ENCODE results near the gene ADGRB2.

ADGRB2 gene

DNA sequence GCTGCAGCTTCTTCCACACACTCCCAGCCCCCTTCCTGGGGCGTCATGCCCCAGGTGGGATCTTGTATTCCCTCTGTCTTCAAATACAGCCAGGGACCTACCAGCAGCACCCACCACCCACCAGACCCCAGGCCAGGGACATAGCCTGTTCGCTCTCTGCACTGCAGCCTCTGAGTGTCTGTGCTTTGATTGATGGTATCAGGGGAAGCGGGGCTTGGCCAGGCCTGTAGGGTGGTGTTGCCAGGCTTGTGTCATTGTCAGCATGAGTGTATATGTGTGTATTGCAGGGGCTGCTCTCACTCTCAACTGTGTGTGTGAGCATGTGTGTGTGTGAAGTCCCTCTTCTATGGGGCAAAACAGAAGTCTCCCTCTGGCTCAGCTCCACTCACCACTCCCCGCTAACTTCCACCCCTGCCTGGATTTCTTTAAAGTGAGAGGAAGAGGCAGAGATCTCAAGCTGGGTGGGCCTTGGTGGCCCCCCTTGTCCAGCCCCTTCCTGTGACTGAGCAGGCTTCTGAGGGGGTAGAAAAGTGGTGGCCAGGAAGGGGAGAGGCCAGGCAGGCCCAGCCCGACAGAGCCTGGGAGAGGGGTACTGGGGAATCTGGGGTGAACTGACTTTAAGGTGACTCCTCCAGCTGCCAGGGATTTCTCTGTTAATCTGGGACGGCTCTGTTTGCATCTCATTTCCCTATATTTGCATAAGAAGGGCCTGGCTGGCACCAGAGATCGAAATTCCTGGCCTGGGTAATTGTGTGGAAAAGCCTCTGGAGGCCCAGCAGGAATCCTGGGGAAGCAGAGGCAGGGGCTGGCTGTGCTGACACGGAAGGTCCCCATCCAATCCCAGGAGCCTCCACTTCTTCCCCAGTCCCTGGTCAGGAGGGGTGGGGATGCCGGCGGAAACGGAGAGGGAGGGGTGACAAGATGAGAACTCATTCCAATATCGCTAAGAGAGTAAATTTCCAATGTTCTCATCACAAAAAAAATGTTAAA, 18.6 kb upstream of the ADGRB2 start:
- DNase-seq (ENCODE audit: low read depth): no peak

- DNase-seq (ENCODE audit: low read depth): no peak
Measured at GRCh38 chr1:31781756-31782371, 17.7 kb upstream of the ADGRB2 start.

DNA sequence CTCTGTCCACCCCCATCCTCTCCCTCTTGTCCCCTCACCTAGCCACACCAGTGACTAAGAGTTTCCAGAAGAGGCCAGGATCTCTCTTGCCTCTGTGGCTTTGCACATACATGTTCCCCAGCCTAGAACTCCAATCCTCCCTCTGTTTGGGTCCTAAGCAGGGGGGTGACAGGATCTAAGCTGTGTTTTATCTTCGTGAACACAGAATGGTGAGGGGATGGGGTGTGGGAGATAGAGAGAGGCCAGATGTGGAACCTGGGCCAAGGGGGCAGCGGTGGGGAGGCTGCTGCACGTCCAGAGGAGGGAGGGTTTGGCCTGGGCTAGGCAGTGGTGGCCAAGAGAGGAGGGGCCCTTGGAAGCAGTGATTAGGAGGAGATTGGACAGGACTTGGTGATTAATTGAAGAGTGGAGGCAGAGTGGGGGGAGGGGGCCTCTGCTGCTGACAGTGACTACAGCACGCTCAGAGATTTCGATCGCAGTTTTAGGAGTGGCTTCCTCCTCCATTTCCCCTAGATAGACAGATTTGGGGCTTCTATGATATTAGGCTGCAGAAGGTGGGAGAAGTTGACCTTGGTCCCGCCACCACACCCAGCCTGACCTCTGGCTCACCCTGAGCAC, 17.1 kb upstream of the ADGRB2 start:
- DNase-seq (ENCODE audit: low read depth): no peak

DNA sequence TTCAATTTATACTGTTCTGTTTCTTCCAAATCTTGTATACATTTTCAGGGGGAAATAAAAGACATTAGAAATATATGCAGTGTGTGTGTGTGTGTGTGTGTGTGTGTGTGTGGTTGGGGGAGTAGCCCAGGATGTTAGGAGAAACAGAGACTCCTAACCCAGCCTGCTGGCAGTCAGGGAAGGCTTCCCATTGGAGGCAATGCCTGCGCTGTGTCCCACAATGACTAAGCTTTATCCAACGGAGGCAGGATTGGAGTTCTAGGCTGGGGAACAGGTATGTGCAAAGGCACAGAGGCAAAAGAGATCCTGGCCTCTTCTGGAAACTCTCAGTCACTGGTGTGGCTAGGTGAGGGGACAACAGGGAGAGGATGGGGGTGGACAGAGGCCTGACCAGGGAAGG, 16.5 kb upstream of the ADGRB2 start:
- no peak for DNase-seq (ENCODE audit: low read depth)

GRCh38 chr1:31779687-31780086, 15.5 kb upstream of the ADGRB2 start:
- DNase-seq (ENCODE audit: low read depth): no peak

GRCh38 chr1:31778763-31779488, 14.8 kb upstream of the ADGRB2 start:
- DNase-seq (ENCODE audit: low read depth): no peak

GRCh38 chr1:31776516-31776915, 12.4 kb upstream of the ADGRB2 start:
- DNase-seq (ENCODE audit: low read depth): no peak

DNA sequence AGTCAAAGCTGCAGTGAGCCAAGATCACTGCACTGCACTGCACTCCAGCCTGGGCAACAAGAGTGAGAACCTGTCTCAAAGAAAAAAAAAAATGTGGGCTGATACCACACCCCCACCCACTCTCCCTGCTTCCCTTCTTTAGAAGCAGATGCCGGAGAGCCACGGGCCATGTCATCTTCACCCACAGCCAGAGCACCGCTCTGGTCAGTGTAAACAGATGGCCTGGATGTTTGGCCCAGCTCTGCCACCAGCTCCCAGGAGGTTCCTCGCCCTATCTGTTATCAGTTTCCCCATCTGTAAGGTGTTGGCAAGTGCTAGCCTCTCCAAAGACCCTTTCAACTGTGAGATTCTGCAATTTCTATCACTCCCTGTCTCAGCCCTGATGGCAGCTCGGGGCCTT, 11.9 kb upstream of the ADGRB2 start:
- DNase-seq (ENCODE audit: low read depth): no peak

DNA sequence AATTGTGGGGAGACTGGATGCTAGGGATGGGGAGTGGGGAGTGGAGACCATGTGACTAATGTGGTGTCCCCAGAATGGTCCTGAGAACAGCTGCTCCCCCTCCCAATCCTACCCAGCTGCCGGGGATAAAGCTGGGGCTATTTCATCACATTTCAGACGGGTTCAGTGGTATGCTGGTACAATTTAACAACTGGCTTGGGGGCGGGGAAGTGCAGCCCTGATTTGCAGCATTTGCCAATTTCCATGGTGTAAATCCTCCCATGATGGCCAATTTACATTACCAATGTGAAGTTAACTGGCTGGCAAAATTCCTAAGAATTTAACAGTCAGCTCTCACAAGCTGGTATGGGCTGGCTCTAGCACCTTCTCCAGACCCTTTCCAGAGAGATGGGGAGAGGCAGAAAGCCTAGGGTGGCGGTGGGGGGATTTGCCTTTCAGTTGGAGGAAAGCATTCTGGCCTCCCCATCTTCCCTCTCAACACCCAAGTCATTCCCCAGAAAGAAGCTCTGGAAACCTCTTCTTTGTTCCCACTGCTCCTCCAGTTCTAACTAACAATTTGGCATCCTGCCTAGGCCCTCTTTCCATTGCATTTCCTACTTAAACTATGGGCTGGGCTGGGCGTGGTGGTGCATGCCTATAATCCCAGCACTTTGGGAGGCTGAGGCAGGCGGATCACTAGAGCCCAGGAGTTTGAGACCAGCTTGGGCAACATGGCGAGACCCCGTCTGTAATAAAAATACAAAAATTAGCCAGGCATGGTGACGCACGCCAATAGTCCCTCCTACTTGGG, 11.3 kb upstream of the ADGRB2 start:
- no peak for DNase-seq (ENCODE audit: low read depth)

DNA sequence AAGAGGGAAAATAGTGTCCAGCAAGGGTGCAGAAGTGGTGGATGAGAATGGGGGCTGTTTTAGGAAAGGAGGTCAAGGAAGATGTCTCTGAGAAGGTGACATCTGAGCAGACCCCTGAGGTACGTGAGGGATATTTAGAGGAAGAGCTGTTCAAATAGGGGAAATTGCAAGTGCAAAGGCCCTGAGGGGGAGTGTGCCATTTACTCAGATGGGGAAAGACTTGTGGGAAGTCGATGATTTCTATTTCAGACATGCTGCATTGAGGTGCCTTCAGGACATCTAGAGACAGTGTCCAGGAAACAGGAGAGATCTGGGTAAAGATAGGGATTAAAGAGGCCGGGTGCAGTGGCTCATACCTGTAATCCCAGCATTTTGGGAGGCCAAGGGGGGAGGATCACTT, 10.4 kb upstream of the ADGRB2 start:
- DNase-seq (ENCODE audit: low read depth): no peak

DNA sequence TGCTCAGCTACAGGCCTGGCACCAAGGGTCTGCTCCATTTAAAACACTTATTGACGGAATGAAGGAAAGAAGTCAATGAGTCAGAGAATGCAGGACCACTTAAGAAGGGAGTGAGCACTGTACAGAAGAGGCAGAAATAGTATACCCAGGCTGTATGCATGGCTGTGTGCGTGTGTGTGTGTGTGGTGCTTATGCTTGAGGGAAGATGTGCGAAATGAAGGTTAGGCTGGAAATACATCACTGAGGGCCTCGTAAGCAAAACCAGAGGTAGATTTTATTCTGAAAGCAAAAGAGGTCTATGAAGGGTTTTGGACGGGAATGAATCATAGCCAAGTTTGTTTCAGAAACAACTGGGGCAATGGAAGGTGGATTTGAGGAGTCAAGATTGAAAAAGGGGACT, 9.7 kb upstream of the ADGRB2 start:
- DNase-seq (ENCODE audit: low read depth): no peak

DNA sequence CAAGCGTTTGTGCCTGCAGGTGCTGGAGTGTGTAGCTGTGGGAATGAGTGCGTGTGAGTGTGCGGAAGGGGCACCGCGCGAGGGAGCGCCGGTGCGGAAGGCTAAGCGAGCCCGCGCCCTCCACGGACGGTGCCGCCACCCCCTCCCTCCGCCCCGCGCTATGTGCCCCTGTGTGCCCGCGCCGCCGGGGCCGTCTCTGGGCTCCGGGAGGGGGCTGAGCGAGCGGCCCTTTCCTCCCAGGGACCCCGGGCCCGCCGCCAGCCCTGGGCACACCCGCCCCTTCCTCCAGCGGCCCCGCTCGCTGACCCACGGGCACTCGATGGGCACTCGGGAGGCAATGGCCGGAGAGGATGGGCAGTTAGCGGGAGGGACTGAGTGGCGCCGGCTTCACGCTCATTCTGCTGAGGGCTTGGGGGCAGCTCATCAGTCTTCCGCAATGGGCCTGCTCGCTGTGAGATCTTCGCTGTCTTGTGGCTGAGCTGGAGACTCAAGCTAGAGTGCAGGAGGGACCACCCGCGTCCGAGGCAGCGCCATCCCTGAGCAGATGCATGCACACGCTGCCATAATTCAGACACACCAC, 8.6 kb upstream of the ADGRB2 start:
- no peak for DNase-seq (ENCODE audit: low read depth)

DNA sequence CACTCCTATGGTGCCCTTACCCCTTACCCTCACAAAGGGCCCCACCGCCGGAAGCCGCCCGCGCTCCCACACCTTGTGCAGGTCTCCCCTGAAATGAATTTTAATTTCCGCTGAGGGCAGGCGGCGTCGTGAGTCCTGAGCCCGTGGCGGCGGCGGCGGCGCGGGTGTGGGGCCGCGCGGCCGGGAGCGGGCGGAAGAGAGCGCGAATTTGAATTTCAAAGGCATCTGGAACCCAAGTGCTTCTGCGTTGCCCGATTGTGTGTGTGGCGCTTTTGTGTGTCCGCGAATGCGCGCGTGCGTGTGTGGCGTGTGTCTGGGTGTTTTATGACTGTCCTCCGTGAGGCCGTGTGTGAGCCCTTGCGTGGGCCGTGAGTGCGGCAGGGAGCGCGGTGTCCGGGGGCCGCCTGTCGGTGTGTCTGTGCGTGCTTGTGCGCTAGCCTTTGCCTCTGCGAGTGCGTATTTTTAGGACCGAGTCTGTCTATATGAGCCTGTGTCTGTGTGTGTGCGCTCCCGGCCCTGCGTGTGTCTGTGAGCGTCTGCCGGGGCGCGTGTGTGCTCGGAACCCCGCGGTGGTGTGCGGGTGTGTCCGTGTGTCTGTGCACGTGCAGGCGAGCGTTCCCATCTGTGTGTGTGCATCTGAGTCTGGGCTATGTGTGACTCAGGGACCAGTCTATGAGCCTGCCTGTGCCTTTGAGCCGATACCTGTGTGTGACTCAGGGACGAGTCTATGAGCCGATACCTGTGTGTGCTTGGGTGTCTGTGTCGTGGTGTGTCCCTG, 7.9 kb upstream of the ADGRB2 start:
- no peak for DNase-seq (ENCODE audit: low read depth)

- DNase-seq (ENCODE audit: low read depth): no peak
Measured at GRCh38 chr1:31769720-31770390, 5.7 kb upstream of the ADGRB2 start.

DNA sequence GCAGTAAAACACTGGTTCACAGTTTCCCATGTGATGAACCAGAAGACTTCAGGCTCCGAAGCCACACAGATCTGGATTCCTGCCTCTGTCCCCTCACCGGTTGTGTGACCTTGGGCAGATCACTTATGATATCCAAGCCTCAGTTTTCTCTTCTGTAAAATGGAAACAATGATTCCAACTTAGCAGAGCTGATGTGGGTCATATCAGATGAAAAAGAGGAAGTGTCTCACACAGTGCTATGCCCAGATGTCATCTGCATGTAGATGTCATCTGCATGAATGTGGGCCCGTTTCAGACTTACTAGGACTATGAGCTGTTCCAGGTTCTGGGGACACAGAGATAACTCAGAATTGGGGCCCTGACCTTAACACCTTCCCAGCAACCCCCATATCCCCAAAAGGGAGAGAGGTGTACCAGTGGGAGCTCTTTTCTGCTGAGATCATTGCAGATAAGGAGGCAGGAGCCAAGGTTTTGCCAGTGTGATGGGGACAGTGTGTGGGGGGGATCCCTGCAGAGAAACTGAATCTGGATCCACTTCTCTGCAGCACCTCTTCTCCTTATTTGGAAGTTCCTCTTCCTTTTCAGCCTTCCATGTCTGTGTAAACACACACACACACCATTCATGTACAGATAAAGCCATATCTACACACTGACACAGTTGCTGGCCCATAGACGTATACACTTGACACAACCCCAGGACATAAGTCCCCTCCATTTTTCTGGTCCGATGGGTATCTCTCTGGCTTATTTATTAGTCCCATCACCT, 5.0 kb upstream of the ADGRB2 start:
- no peak for DNase-seq (ENCODE audit: low read depth)

DNA sequence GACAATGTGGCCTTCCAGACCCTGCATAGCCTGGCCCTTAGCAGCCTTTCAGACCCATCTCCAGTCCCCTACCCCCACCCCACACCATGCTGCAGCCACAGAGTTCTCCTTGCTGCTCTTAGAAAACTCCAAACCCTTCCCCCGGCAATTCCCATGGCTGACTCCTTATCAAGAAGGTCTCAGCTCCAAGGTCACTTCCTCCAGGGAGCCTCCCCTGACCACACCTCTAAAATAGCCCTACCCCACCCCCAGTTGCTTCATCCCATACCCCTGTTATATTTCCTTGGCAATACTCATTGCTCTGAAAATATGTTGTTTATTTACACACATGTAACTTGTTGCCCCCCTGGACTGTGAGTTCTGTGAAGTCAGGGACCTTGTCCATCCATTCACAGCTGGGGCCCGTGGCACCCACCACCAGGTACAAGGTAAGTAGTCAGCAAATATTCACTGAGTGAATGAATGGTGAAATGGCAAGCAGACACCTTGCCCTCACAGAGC, 4.3 kb upstream of the ADGRB2 start:
- no peak for DNase-seq (ENCODE audit: low read depth)

GRCh38 chr1:31767225-31767624, 3.1 kb upstream of the ADGRB2 start:
- DNase-seq (ENCODE audit: low read depth): no peak

DNA sequence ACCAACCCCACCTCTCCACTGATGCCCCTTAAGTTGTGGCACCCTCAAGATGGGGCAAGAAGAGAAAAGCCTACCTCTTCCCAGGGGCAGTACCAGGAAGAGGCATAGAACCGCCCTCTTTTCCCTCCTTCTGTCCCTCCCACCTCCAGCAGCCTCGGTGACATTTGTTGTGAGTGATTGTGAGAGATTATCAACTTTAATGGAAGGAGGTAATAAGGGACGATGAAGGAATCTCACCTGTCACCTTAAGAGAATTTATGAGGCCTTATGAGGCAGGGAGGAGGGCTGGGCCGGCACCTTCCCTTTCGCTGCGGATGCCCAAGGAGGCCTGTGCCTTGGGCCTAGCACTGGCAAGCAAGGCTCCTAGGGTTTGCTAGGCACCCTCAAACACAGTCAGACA, 1.4 kb upstream of the ADGRB2 start:
- DNase-seq (ENCODE audit: low read depth): no peak

- no peak for DNase-seq (ENCODE audit: low read depth)
Measured at GRCh38 chr1:31765041-31765467, 914 bp upstream of the ADGRB2 start.
